A549 treated with Hydrocortisone at 1 μM for 4 hours (cell line): ENCODE data around the gene ATP1A4. TPM values are rescaled to one million over a fixed set of nuclear protein-coding genes. Genes with fewer than 3 reads are reported as not detected.

Source experiments
- total RNA-seq: library from RNA; stranded (reverse); fragments of 200-300 nt; extraction: Qiagen RNA extraction; gene quantifications from 5 replicates; pipeline ENCODE4 v1.2.3, GENCODE V29; 2022

Gene ATP1A4
- total RNA-seq: not detected in 5 replicates

DNA sequence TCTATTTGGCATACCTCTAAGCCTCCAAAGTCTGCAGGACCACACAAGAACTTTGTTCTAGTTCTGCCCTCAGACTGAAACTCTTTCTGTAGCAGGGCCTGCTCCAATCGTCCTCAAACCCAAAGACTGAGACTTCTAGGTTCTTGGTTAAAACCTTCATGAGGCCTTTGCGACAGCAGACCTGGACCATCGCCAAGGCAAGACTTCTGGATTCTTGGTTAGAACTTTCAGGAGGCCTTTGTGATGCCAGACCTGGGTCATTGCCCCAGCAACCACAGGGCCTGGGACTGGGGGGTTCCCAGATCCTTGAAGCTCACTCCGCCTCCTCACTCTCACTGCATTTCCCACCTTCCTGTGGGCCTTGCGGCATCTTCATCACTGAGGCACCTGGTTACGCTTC, at the start of gene ATP1A4:
Gene ATP1A4 (plus strand): TSS at position 301 of the 400 bp plus-strand sequence. CDS start 438 bp downstream, outside the sequence.

GRCh38 chr1:160115545-160116282, 35.7 kb upstream of the ATP1A4 start, which contains the start of gene ATP1A2:
TSS of gene ATP1A2 (plus strand) at chr1:160115759. CDS start at chr1:160115862, 103 bp downstream.

DNA sequence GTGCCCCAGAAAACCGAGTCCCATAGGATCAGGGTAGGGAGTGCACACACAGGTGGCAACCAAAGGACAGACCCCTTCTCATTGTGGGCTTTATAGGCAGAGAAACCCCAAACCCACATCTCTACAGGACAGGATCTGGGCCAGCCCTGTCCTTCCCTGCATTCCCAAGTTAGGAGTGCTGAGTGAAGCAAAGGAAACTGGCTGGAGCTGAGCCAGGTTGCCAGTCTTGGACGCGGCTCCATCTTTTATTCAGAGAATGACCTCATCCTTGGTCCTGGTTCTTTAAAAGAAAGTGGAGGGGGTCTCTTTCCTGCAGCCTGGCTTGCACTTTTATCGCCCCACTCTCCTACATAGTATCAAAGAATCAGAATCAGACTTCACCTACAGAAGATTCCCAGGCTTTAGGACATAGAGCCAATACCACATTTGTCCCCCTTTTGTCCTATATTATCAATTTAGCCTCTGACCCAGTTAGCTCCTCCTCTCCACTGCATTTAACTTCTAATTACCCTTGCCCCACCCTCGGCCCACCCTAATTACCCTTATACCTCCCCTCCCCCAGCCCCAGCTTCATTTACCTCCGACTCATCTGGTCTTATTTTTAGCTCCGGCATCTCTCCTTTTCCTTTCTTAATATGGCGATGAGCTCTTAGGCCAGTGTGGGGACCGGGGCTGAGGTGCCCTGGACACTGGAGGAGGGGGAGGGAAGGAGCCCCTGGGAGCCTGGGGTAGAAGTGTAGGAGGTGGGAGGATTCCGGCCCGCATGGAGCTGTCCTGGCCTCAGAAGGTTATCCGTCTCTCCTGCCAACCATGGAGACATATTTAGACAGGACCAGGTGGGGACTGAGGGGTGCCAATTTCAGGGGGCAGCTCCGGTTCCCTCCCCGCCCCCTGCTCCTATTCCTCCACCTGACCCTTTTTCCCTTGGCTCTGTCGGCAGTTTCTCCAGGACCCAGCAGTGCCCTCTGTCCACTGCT, 38.5 kb downstream of the ATP1A4 start, which contains the start of gene CASQ1:
Gene CASQ1 (plus strand): TSS at position 927 of the 977 bp plus-strand sequence. CDS start 177 bp downstream, outside the sequence.

GRCh38 chr1:160205242-160206035, 54.0 kb downstream of the ATP1A4 start, which contains the start of gene PEA15:
TSS of gene PEA15 (plus strand) at chr1:160205384. CDS start at chr1:160211545, 6,161 bp downstream.

Other genes starting within 250 kb of the ATP1A4 start
- gene TAGLN2, start 226.1 kb upstream of the ATP1A4 start, total RNA-seq: 973 to 1,035 TPM (median 1,022 TPM) in 5 replicates
- gene IGSF9, start 206.0 kb upstream of the ATP1A4 start, total RNA-seq: 0.11 to 0.25 TPM (median 0.14 TPM) in 5 replicates
- gene SLAMF9, start 197.4 kb upstream of the ATP1A4 start, total RNA-seq: 0.22 to 0.68 TPM (median 0.56 TPM) in 5 replicates
- gene PIGM, start 119.6 kb upstream of the ATP1A4 start, total RNA-seq: 3.7 to 5.7 TPM (median 4.3 TPM) in 5 replicates
- not detected in 5 replicates for gene KCNJ10, start 81.4 kb upstream of the ATP1A4 start, total RNA-seq
- not detected in 5 replicates for gene KCNJ9, start 70.1 kb upstream of the ATP1A4 start, total RNA-seq
- gene IGSF8, start 53.0 kb upstream of the ATP1A4 start, total RNA-seq: 7.2 to 10.3 TPM (median 8.8 TPM) in 5 replicates
- 0.06 to 0.20 TPM (median 0.09 TPM) in 5 replicates for gene ATP1A2, start 35.8 kb upstream of the ATP1A4 start, total RNA-seq
- 0.08 TPM in 1 of 5 replicates, not detected in the others for gene CASQ1, start 39.0 kb downstream of the ATP1A4 start, total RNA-seq
- 166 to 210 TPM (median 183 TPM) in 5 replicates for gene PEA15, start 53.8 kb downstream of the ATP1A4 start, total RNA-seq
- gene DCAF8, start 110.9 kb downstream of the ATP1A4 start, total RNA-seq: 44.4 to 51.6 TPM (median 47.5 TPM) in 5 replicates
- gene PEX19, start 133.5 kb downstream of the ATP1A4 start, total RNA-seq: 20.7 to 29.0 TPM (median 24.6 TPM) in 5 replicates
- 79.9 to 107 TPM (median 85.9 TPM) in 5 replicates for gene COPA, start 191.6 kb downstream of the ATP1A4 start, total RNA-seq
- gene NCSTN, start 191.8 kb downstream of the ATP1A4 start, total RNA-seq: 42.3 to 49.7 TPM (median 46.6 TPM) in 5 replicates
- 0.35 to 0.76 TPM (median 0.42 TPM) in 5 replicates for gene NHLH1, start 215.5 kb downstream of the ATP1A4 start, total RNA-seq
- 0.55 to 1.0 TPM (median 0.76 TPM) in 5 replicates for gene VANGL2, start 249.0 kb downstream of the ATP1A4 start, total RNA-seq